Upper lobe of right lung (tissue), 1 donor: Measurements from ENCODE around the gene DNTT. TPM values are rescaled to one million over a fixed set of nuclear protein-coding genes. Genes with fewer than 3 reads are reported as not detected.

Source experiments
- ATAC-seq: fragments of 200-7000 bp; cut with Tn5 transposase; one replicate; pipeline ENCODE4 v1.9.1; 2020; ENCODE audit warnings: mild to moderate bottlenecking, moderate library complexity
- DNase-seq: peaks from one replicate; pipeline ENCODE4 v3.0.0-alpha.2; 2020
- H3K27ac ChIP-seq: fragments of 200-600 bp; one replicate; pipeline ENCODE4 v1.8.0; 2022
- H3K27me3 ChIP-seq: fragments of 200-600 bp; one replicate; pipeline ENCODE4 v1.8.0; 2022; ENCODE audit warnings: mild to moderate bottlenecking
- H3K36me3 ChIP-seq: fragments of 200-600 bp; one replicate; pipeline ENCODE4 v1.8.0; 2022
- H3K4me1 ChIP-seq: fragments of 200-600 bp; one replicate; pipeline ENCODE4 v1.8.0; 2022
- H3K4me3 ChIP-seq: fragments of 200-600 bp; one replicate; pipeline ENCODE4 v1.8.0; 2022; ENCODE audit warnings: mild to moderate bottlenecking
- H3K9me3 ChIP-seq: fragments of 200-600 bp; one replicate; pipeline ENCODE4 v1.8.0; 2022
- CTCF ChIP-seq: fragments of 200-600 bp; IDR thresholded peaks from one replicate; pipeline ENCODE4 v1.8.0; 2022; ENCODE audit warnings: antibody characterized with exemption
- intact Hi-C: fragments of 100-400 bp; cut with DNase I; formaldehyde crosslinking; loops from one replicate; pipeline ENCODE4 v1.11.0; 2022
- total RNA-seq: library from RNA; stranded (reverse); fragmentation: NEBNext Ultra II Directional; extraction: Animal tissue kit (Norgen Biotek cat#: 25700); gene quantifications from one replicate; pipeline ENCODE4 v1.2.1, GENCODE V29; 2021
- donor health status: DM: no; HTN: yes; CAD: no; lungs with severe emphysema.

Gene DNTT
- total RNA-seq, 1 donor from 2014 or later: not detected

DNA sequence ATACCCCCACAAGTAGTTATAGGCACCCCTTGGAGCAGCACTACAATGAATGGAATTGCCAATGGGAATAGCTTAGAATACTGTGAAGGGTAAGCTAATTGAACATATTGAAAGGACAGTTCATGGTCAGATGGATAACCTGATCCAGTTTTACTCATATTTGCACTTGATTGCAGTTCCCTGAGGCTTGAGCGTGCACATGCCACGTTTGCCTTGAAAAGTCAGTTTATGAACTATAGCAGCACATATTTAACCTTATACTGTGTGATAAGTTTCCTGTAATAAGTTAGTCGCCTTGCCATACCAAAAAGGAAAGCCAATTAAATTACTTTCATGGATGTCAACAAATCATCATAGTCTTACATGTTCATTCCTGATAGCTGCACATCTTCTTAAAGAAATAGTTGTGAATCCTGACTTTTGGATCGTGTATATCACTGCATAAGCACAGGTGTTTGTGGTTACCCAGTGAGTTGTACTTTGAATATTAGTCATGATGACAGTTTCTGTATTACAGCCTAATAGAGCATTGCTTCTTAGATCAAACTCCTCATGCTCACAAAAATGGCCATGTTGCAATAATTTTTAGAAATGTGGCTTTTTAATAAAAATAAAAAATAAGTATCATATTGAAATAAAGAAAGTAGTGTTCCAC, 21.6 kb downstream of the DNTT start:
- no peaks in the 10 kb centered on the region for H3K27me3 ChIP-seq
- no peaks in the 10 kb centered on the region for H3K9me3 ChIP-seq
- no peak for TF ChIP-seq CTCF
- H3K27ac ChIP-seq: no peak overlapping the region
- no peaks in the 10 kb centered on the region for H3K36me3 ChIP-seq
- H3K4me1 ChIP-seq: no peaks in the 10 kb centered on the region
- no peak overlapping the region for H3K4me3 ChIP-seq
- DNase-seq (no peak), ATAC-seq (no peak)
- intact Hi-C loops: no loop called here

DNA sequence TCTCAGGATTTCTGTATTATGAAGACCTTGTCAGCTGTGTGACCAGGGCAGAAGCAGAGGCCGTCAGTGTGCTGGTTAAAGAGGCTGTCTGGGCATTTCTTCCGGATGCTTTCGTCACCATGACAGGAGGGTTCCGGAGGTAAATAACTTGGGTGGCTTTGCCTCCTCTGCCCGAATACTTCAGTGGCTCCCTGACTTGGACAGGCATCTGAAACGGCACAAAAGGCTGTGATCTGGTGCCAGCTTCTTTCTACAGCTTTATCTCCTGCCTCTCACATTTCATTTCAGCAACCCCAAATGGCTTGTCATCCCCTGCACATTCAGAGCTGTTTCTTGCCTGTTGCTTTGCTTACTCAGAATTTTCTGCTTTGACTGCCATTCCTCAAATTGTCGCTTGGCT, 23.2 kb downstream of the DNTT start:
- Histone ChIP-seq H3K27ac (no peak overlapping the region), H3K4me1 (no peaks in the 10 kb centered on the region), H3K9me3 (no peaks in the 10 kb centered on the region), H3K36me3 (no peaks in the 10 kb centered on the region), H3K27me3 (no peaks in the 10 kb centered on the region), H3K4me3 (no peak overlapping the region)
- TF ChIP-seq CTCF: no peak
- ATAC-seq: no peak
- no peak for DNase-seq
- intact Hi-C loops: no loop called here

- peaks cover 7% of the 10 kb centered on the region for H3K27me3 ChIP-seq
- H3K4me1 ChIP-seq: no peaks in the 10 kb centered on the region
- no peaks in the 10 kb centered on the region for H3K36me3 ChIP-seq
- no peak overlapping the region for H3K27ac ChIP-seq
- TF ChIP-seq CTCF: no peak
- H3K9me3 ChIP-seq: no peaks in the 10 kb centered on the region
- no peak overlapping the region for H3K4me3 ChIP-seq
- DNase-seq: no peak
- intact Hi-C loops: no loop called here
- ATAC-seq: no peak
Observed at GRCh38 chr10:96333101-96333500, 28.9 kb downstream of the DNTT start.

DNA sequence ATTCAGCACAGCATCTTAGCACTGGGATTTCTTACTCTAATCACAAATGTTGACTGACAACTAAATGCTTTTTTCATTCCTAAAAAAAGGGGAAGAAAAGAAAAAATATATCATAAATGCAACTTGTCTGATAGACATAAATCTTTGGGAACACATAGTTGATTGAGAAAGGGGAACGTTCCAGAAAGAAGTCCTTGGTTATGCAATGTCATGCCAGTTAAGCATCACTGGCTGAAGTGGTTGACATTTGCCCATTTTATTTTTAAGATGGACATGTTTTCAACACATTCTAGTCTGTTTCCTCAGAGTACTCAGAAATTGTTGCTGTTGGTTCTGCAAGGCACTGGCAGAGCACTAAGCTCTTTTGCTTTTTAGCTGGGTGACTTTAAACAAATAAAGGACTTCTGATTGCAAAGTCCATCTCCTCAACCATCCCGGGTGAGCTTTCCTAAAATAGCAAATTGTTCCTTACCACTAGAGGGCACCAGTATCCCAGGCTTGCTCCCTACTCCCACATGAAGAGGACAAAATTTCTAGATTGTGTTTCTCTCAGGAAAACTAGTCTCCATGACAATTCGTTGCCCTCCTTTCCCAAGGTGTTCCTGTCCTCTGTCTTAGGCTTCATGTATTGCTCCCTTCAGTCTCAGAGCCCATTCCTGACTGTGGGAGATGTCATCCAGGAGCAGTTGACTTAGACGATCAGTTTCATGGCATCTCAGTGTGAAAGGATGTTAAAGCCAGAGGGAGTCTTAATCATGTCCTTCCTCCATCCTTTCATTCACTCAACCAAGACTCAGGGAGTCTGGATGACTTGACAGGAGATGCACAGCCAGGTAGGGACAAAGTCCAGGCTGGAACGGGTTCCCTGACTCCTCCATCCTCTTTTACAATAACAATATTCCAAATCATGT, 30.6 kb downstream of the DNTT start:
- TF ChIP-seq CTCF: peak; percentile 85
- H3K36me3 ChIP-seq: no peaks in the 10 kb centered on the region
- H3K27me3 ChIP-seq: peaks cover 7% of the 10 kb centered on the region
- peak; percentile 76 for ATAC-seq
- H3K4me1 ChIP-seq: no peaks in the 10 kb centered on the region
- no peaks in the 10 kb centered on the region for H3K9me3 ChIP-seq
- H3K4me3 ChIP-seq: no peak overlapping the region
- H3K27ac ChIP-seq: no peak overlapping the region
- intact Hi-C loops: no loop called here
- no peak for DNase-seq

DNA sequence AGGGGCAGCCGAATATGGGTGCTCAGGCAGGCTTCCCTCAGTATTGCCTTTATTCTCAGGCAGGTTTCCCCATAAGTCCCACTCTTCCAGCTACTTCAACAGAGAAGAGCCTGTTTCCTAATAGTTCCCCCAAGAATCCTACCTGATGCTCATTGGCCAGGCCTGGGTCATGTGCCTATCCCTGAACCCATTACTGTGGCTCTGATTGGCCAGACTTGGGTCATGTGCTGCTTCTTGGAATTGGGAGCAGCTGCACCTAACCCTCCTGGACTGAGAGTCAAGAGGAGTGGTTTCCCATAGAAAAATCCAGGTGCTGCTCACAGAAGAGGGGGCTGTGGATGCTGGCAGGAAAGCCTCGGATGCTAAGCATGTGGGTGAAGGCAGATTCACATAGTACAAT, 32.9 kb downstream of the DNTT start:
- no peak for TF ChIP-seq CTCF
- Histone ChIP-seq H3K36me3 (no peaks in the 10 kb centered on the region), H3K27ac (no peak overlapping the region), H3K4me3 (no peak overlapping the region), H3K9me3 (no peaks in the 10 kb centered on the region), H3K27me3 (peaks cover 7% of the 10 kb centered on the region), H3K4me1 (no peaks in the 10 kb centered on the region)
- ATAC-seq: no peak
- DNase-seq: no peak
- intact Hi-C loops: no loop called here
